Heart left ventricle (tissue), 16 donors: ENCODE measurements around the gene XIRP2. TPM values are rescaled to one million over a fixed set of nuclear protein-coding genes. Genes with fewer than 3 reads are reported as not detected.

Source experiments
- ATAC-seq, 4 donors: fragments of 200-7000 bp; cut with Tn5 transposase; one replicate each; pipeline ENCODE4 v1.9.1; 2020 to 2022; ENCODE audit warnings: moderate library complexity in 4 of 4, mild to moderate bottlenecking in 3 of 4, moderate number of reproducible peaks in 1 of 4
- DNase-seq, 5 donors: peaks; one replicate each; pipeline ENCODE4 v3.0.0-alpha.2; 2020
- H3K27ac ChIP-seq, 12 donors: fragments of 200-600 bp; sonication (generic) in 4 of 12; one replicate each; pipeline versions ENCODE4 v1.5.0 to v1.8.0; 2016 to 2022; ENCODE audit warnings: mild to moderate bottlenecking in 2 of 12
- H3K27me3 ChIP-seq, 9 donors: fragments of 200-600 bp; sonication (generic) in 2 of 9; one replicate each; pipeline versions ENCODE4 v1.5.1 to v1.8.0; 2016 to 2022; ENCODE audit warnings: mild to moderate bottlenecking in 3 of 9
- H3K36me3 ChIP-seq, 9 donors: fragments of 200-600 bp; sonication (generic) in 2 of 9; one replicate each; pipeline versions ENCODE4 v1.5.0 to v1.8.0; 2018 to 2022; ENCODE audit warnings: mild to moderate bottlenecking in 2 of 9
- H3K4me1 ChIP-seq, 12 donors: fragments of 200-600 bp; sonication (generic) in 4 of 12; one replicate each; pipeline versions ENCODE4 v1.5.0 to v1.8.0; 2016 to 2022; ENCODE audit warnings: mild to moderate bottlenecking in 3 of 12
- H3K4me3 ChIP-seq, 12 donors: fragments of 200-600 bp; sonication (generic) in 4 of 12; one replicate each; pipeline versions ENCODE4 v1.5.0 to v1.8.0; 2017 to 2022; ENCODE audit warnings: mild to moderate bottlenecking in 9 of 12, moderate library complexity in 4 of 12
- H3K9me3 ChIP-seq, 12 donors: fragments of 200-600 bp; sonication (generic) in 4 of 12; one replicate each; pipeline versions ENCODE4 v1.5.0 to v1.8.0; 2016 to 2022; ENCODE audit warnings: mild to moderate bottlenecking in 1 of 12
- CTCF ChIP-seq, 12 donors: fragments of 200-600 bp; sonication (generic) in 4 of 12; IDR thresholded peaks; one replicate each; pipeline versions ENCODE4 v1.5.0 to v1.8.0; 2018 to 2022; ENCODE audit warnings: antibody characterized with exemption in 12 of 12, mild to moderate bottlenecking in 5 of 12
- POLR2A ChIP-seq, 2 donors: fragments of 450-650 bp; IDR thresholded peaks; one replicate each; pipeline ENCODE4 v1.6.1; 2017; ENCODE audit warnings: antibody characterized with exemption in 2 of 2, mild to moderate bottlenecking in 2 of 2, moderate library complexity in 2 of 2
- WGBS, 4 donors: extraction: QIAGEN DNeasy Blood & Tissue Kit in 2 of 4; methylation state at CpG; one replicate each; pipeline versions ENCODE4 v1.1.5 to v1.1.7; 2013 to 2018; 5-methylcytosine and 5-hydroxymethylcytosine counted together
- intact Hi-C, 10 donors: fragments of 100-400 bp; cut with DNase I; formaldehyde crosslinking; loops; one replicate each; pipeline versions ENCODE4 v1.11.1 to v1.14.2; 2022
- polyA plus RNA-seq, 2 donors: library from polyadenylated mRNA; stranded (reverse); fragments of 200-250 nt; gene quantifications; one replicate each; pipeline ENCODE4 v1.2.3, GENCODE V29; 2013
- total RNA-seq, 9 donors: library from RNA; depleted of rRNA in 2 of 9; stranded (reverse); fragments of >200 nt in 2 of 9; fragmentation: NEBNext Ultra II Directional in 3 of 9; extraction: Animal tissue kit (Norgen Biotek cat#: 25700) in 3 of 9; gene quantifications; one replicate each; pipeline versions ENCODE4 v1.1.0 to v1.2.4, GENCODE V29; 2016 to 2023
- donor health status: ischemic (EF 13 %, LVEDD 7.1; RV severe dilation, severe dysfunction).
- donor health status: healthy with polysubstance abuse.
- donor health status: DM: no; HTN: yes; CAD: no.
- donor health status: DM: no; HTN: no; CAD: no.
- donor health status: ischemic (EF 25% LVEDD 6.9; RV normal size, moderate dysfunction).
- donor health status: ischemic (EF 25% LVEDD 5.7; RV mildly dilated, moderate dysfunction).
- donor health status: healthy.
- donor health status: DM: yes; HTN: yes; CAD: no.
- donor health status: ischemic (EF 35%, LVEDD 5.7; RV mildly dilated, moderate dysfunction).
- donor health status: nonischemic (EF 11% LVEDD 7.7; RV severe dilation, severe dysfunction).
- donor health status: DM: yes; HTN: yes; CAD: no.
- donor health status: PGD.
- donor health status: ischemic (EF 29% LVEDD 5.4; RV normal size, mild dysfunction).
- donor health status: nonischemic (EF 23%, LVEDD 6.1; RV moderate dilation, normal function).

Gene XIRP2
- total and polyA plus RNA-seq, 11 donors = 227 to 2,395 (median 626) TPM

- H3K9me3 ChIP-seq = peaks cover 0 to 3% (median 0%) of the 10 kb centered on the region in 12 donors
- H3K27me3 ChIP-seq = no peaks in the 10 kb centered on the region
- ATAC-seq = no peak
- no peak overlapping the region for H3K27ac ChIP-seq
- H3K4me1 ChIP-seq = no peaks in the 10 kb centered on the region
- intact Hi-C loops = no loop called here
- no peaks in the 10 kb centered on the region for H3K36me3 ChIP-seq
- H3K4me3 ChIP-seq = no peak overlapping the region
- TF ChIP-seq POLR2A (IDR thresholded peaks at IDR 0.05) (no peak), CTCF (IDR thresholded peaks at IDR 0.05) (no peak)
- DNase-seq = no peak
Measured at GRCh38 chr2:166924967-166925366, 36.7 kb downstream of the XIRP2 start.

GRCh38 chr2:166926657-166927056 lies 38.4 kb downstream of the XIRP2 start:
- intact Hi-C loops = no loop called here
- Histone ChIP-seq H3K27me3 (no peaks in the 10 kb centered on the region), H3K36me3 (no peaks in the 10 kb centered on the region), H3K4me3 (no peak overlapping the region), H3K9me3 (peaks cover 0 to 3% (median 0%) of the 10 kb centered on the region in 12 donors), H3K27ac (no peak overlapping the region), H3K4me1 (no peaks in the 10 kb centered on the region)
- no peak for DNase-seq
- ATAC-seq = no peak
- 60 to 84% (median 75%) methylated on average over 1 of the region's 1 CpG for WGBS, 4 donors
- no peak for TF ChIP-seq POLR2A (IDR thresholded peaks at IDR 0.05)
- TF ChIP-seq CTCF (IDR thresholded peaks at IDR 0.05) = no peak

GRCh38 chr2:166932032-166932431 lies 43.8 kb downstream of the XIRP2 start:
- intact Hi-C loops = no loop called here
- ATAC-seq (no peak), DNase-seq (no peak)
- H3K4me3 ChIP-seq = no peak overlapping the region
- no peaks in the 10 kb centered on the region for H3K36me3 ChIP-seq
- 92 to 98% (median 96%) methylated on average over 1 of the region's 1 CpG for WGBS, 4 donors
- TF ChIP-seq CTCF (IDR thresholded peaks at IDR 0.05) (no peak), POLR2A (IDR thresholded peaks at IDR 0.05) (no peak)
- H3K9me3 ChIP-seq = peaks cover 0 to 32% (median under 1%) of the 10 kb centered on the region in 12 donors
- no peak overlapping the region for H3K27ac ChIP-seq
- no peaks in the 10 kb centered on the region for H3K27me3 ChIP-seq
- no peaks in the 10 kb centered on the region for H3K4me1 ChIP-seq

GRCh38 chr2:166934817-166935216 lies 46.5 kb downstream of the XIRP2 start:
- Histone ChIP-seq H3K27me3 (no peaks in the 10 kb centered on the region), H3K27ac (no peak overlapping the region), H3K4me1 (no peaks in the 10 kb centered on the region), H3K9me3 (peaks cover 0 to 34% (median 2%) of the 10 kb centered on the region in 12 donors), H3K4me3 (no peak overlapping the region), H3K36me3 (no peaks in the 10 kb centered on the region)
- intact Hi-C loops = no loop called here
- 74 to 77% (median 75%) methylated on average over 5 of the region's 5 CpGs for WGBS, 4 donors
- DNase-seq (no peak), ATAC-seq (no peak)
- TF ChIP-seq CTCF (IDR thresholded peaks at IDR 0.05) = no peak
- TF ChIP-seq POLR2A (IDR thresholded peaks at IDR 0.05) = no peak
